ENCODE data around the gene MAP4K4.
A peak's percentile ranks its signal among the peaks of the same experiment; 100 is the strongest.

MAP4K4 gene

GRCh38 chr2:101699755-101700461 is 2.4 kb downstream of the MAP4K4 start:
- TF ChIP-seq ZNF274 (IDR thresholded peaks at IDR 0.05; ENCODE audit: low read depth, low read length) = no peak
- peak overlapping the region; percentile 90 for H3K4me3 ChIP-seq (ENCODE audit: low read length)

GRCh38 chr2:101704046-101704466 is 6.5 kb downstream of the MAP4K4 start:
- no peak overlapping the region; the same call in 1 of the 2 replicates for H3K4me3 ChIP-seq (ENCODE audit: low read length)
- TF ChIP-seq ZNF274 (IDR thresholded peaks at IDR 0.05; ENCODE audit: low read depth, low read length) = no peak

- H3K4me3 ChIP-seq (ENCODE audit: low read length) = no peak overlapping the region
- TF ChIP-seq ZNF274 (IDR thresholded peaks at IDR 0.05; ENCODE audit: low read depth, low read length) = no peak
These were observed 7.5 kb downstream of the MAP4K4 start for GRCh38 chr2:101704816-101705578.

GRCh38 chr2:101706121-101706818 is 8.8 kb downstream of the MAP4K4 start:
- no peak overlapping the region for H3K4me3 ChIP-seq (ENCODE audit: low read length)
- no peak for TF ChIP-seq ZNF274 (IDR thresholded peaks at IDR 0.05; ENCODE audit: low read depth, low read length)

- no peak overlapping the region for H3K4me3 ChIP-seq (ENCODE audit: low read length)
- TF ChIP-seq ZNF274 (IDR thresholded peaks at IDR 0.05; ENCODE audit: low read depth, low read length) = no peak
These were observed 9.3 kb downstream of the MAP4K4 start for GRCh38 chr2:101706819-101707177.

- no peak for TF ChIP-seq ZNF274 (IDR thresholded peaks at IDR 0.05; ENCODE audit: low read depth, low read length)
- no peak overlapping the region for H3K4me3 ChIP-seq (ENCODE audit: low read length)
These were observed 12.5 kb downstream of the MAP4K4 start for GRCh38 chr2:101710036-101710435.

GRCh38 chr2:101710471-101711318 is 13.2 kb downstream of the MAP4K4 start:
- no peak for TF ChIP-seq ZNF274 (IDR thresholded peaks at IDR 0.05; ENCODE audit: low read depth, low read length)
- H3K4me3 ChIP-seq (ENCODE audit: low read length) = peak overlapping the region; percentile 17; the same call in 1 of the 2 replicates

GRCh38 chr2:101714118-101714517 is 16.6 kb downstream of the MAP4K4 start:
- no peak overlapping the region for H3K4me3 ChIP-seq (ENCODE audit: low read length)
- TF ChIP-seq ZNF274 (IDR thresholded peaks at IDR 0.05; ENCODE audit: low read depth, low read length) = no peak

GRCh38 chr2:101717071-101717845 is 19.8 kb downstream of the MAP4K4 start:
- TF ChIP-seq ZNF274 (IDR thresholded peaks at IDR 0.05; ENCODE audit: low read depth, low read length) = no peak
- H3K4me3 ChIP-seq (ENCODE audit: low read length) = no peak overlapping the region; the same call in 1 of the 2 replicates

GRCh38 chr2:101718479-101718878 is 21.0 kb downstream of the MAP4K4 start:
- no peak overlapping the region for H3K4me3 ChIP-seq (ENCODE audit: low read length)
- TF ChIP-seq ZNF274 (IDR thresholded peaks at IDR 0.05; ENCODE audit: low read depth, low read length) = no peak

- no peak overlapping the region for H3K4me3 ChIP-seq (ENCODE audit: low read length)
- TF ChIP-seq ZNF274 (IDR thresholded peaks at IDR 0.05; ENCODE audit: low read depth, low read length) = no peak
These were observed 21.6 kb downstream of the MAP4K4 start for GRCh38 chr2:101718993-101719571.

- TF ChIP-seq ZNF274 (IDR thresholded peaks at IDR 0.05; ENCODE audit: low read depth, low read length) = no peak
- H3K4me3 ChIP-seq (ENCODE audit: low read length) = no peak overlapping the region
These were observed 23.2 kb downstream of the MAP4K4 start for GRCh38 chr2:101720732-101721131.

GRCh38 chr2:101722864-101723263 is 25.4 kb downstream of the MAP4K4 start:
- H3K4me3 ChIP-seq (ENCODE audit: low read length) = no peak overlapping the region
- peak; percentile 58 for TF ChIP-seq ZNF274 (IDR thresholded peaks at IDR 0.05; ENCODE audit: low read depth, low read length)

Measured in GM08714 (cell line).